NCI-H748 (cell line): ENCODE measurements around the gene CRISP1.

ENCODE experiments used
- DNase-seq: peaks from one replicate; lab custom pipeline; 2025; ENCODE audit not compliant: unreplicated experiment; lab: John Stamatoyannopoulos, UW

Gene CRISP1

GRCh38 chr6:49841424-49841823 lies 24.9 kb downstream of the CRISP1 start:
- no peak for DNase-seq

GRCh38 chr6:49839957-49840356 lies 26.4 kb downstream of the CRISP1 start:
- DNase-seq, result no peak

GRCh38 chr6:49839162-49839561 lies 27.2 kb downstream of the CRISP1 start:
- DNase-seq, result no peak

- no peak for DNase-seq
Measured at GRCh38 chr6:49835140-49835539, 31.2 kb downstream of the CRISP1 start.

- no peak for DNase-seq
Measured at GRCh38 chr6:49833386-49833785, 32.9 kb downstream of the CRISP1 start.

- no peak for DNase-seq
Measured at GRCh38 chr6:49826743-49827406, 39.5 kb downstream of the CRISP1 start.

GRCh38 chr6:49815166-49815565 lies 51.2 kb downstream of the CRISP1 start:
- no peak for DNase-seq

- no peak for DNase-seq
Measured at GRCh38 chr6:49813248-49813647, 53.1 kb downstream of the CRISP1 start.

GRCh38 chr6:49806145-49806544 lies 60.2 kb downstream of the CRISP1 start:
- no peak for DNase-seq

GRCh38 chr6:49805246-49805645 lies 61.1 kb downstream of the CRISP1 start:
- DNase-seq, result no peak

GRCh38 chr6:49801525-49801924 lies 64.8 kb downstream of the CRISP1 start:
- no peak for DNase-seq

GRCh38 chr6:49799090-49799489 lies 67.2 kb downstream of the CRISP1 start:
- DNase-seq, result no peak

- peak; percentile 82 for DNase-seq
Measured at GRCh38 chr6:49796842-49797455, 69.4 kb downstream of the CRISP1 start.

- no peak for DNase-seq
Measured at GRCh38 chr6:49790341-49790740, 76.0 kb downstream of the CRISP1 start.

GRCh38 chr6:49787176-49787575 lies 79.2 kb downstream of the CRISP1 start, which contains the start of gene PGK2:
Gene PGK2 (minus strand): TSS chr6:49787285. CDS start chr6:49787187, 98 bp downstream.
- peak; percentile 17 for DNase-seq

- no peak for DNase-seq
Measured at GRCh38 chr6:49784272-49784671, 82.1 kb downstream of the CRISP1 start.
